Sigmoid colon (tissue), 4 donors: ENCODE measurements around the gene PIGV.

ENCODE experiments used
- CTCF ChIP-seq, 4 experiments: fragments of 450-650 bp in 3 of 4; fragments of 200-600 bp in 1 of 4; IDR thresholded peaks; one replicate each; pipeline ENCODE4 v1.5.1; 2016 to 2019; ENCODE audit warnings: antibody characterized with exemption in 4 of 4, mild to moderate bottlenecking in 3 of 4, moderate library complexity in 2 of 4
- POLR2AphosphoS5 ChIP-seq, 4 donors: sonication (generic); formaldehyde crosslinking; IDR thresholded peaks; one replicate each; pipeline ENCODE4 v1.6.1; 2017; ENCODE audit warnings: antibody characterized with exemption in 4 of 4

GRCh38 chr1:26748351-26748750 lies 39.4 kb upstream of the PIGV start:
- TF ChIP-seq CTCF (IDR thresholded peaks at IDR 0.05) (no peak), POLR2AphosphoS5 (IDR thresholded peaks at IDR 0.05) (no peak)
